GM21717 (cell line): ENCODE data around the gene SLC2A9.
"Not testable (repeated sequence)": the region's sequence is repeated elsewhere in the genome, so short reads cannot be mapped to it uniquely, and the experiment has no call there.

Experiments used
- ATAC-seq: cut with Tn5 transposase; IDR thresholded peaks from one replicate; pipeline ENCODE4 v1.9.1; 2021; ENCODE audit warnings: mild to moderate bottlenecking, moderate library complexity; ENCODE audit not compliant: unreplicated experiment

Gene SLC2A9

DNA sequence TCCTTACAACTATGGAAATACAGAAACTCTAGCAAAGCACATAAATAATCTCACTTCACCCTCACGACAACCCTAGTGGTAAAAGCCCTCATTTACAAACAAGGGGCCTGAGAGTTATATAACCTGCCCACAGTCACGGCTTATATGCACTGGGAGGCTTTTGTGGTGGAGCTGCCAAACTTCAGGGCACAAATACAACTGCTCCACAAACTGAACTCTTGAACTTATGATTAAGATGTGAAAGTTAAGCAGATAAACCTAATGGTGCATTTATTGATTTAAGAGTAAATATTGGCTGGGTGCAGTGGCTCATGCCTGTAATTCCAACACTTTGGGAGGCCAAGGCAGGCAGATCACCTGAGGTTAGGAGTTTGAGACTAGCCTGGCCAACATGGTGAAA is 19.0 kb downstream of the SLC2A9 start:
- ATAC-seq = no peak

DNA sequence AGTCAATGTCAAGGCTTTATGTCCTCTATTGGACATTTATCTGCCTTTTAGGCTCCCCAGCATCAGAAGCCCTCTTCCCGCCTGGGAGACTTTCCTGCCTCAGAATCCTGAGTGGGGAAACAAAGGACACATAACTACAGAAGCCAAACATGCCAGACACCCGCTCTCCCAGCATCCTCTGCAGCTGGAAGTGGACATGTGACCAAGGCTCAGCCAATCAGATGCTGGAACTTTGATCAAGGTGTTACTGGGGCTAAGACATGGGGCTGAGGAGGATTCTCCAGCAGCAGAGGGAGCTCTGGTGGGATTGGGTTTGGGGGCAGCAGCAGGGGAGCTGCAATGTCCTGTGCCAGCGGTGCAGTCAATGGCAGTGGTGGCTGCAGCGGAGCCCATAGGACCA is 19.5 kb downstream of the SLC2A9 start:
- no peak for ATAC-seq

- peak; percentile 62 for ATAC-seq
Observed at GRCh38 chr4:9999956-10000561, 21.2 kb downstream of the SLC2A9 start.

DNA sequence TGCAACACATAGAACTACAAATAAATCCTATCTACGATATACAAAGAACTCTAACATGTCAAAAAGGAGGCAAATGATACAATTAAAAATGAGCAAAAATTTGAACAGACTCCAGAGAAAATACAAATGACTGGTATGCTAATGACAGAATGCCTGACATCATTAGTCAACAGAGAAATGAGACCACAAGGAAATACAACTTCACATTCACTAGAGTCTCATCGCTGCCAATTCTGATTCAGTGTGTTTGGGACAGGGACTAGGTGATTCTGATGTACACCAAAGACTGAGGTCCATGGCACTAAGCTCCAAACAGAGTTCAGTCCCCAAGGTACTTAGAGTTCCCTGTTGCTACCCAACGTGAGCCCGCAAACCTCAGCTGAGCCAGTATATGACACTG is 23.4 kb downstream of the SLC2A9 start:
- ATAC-seq = no peak

DNA sequence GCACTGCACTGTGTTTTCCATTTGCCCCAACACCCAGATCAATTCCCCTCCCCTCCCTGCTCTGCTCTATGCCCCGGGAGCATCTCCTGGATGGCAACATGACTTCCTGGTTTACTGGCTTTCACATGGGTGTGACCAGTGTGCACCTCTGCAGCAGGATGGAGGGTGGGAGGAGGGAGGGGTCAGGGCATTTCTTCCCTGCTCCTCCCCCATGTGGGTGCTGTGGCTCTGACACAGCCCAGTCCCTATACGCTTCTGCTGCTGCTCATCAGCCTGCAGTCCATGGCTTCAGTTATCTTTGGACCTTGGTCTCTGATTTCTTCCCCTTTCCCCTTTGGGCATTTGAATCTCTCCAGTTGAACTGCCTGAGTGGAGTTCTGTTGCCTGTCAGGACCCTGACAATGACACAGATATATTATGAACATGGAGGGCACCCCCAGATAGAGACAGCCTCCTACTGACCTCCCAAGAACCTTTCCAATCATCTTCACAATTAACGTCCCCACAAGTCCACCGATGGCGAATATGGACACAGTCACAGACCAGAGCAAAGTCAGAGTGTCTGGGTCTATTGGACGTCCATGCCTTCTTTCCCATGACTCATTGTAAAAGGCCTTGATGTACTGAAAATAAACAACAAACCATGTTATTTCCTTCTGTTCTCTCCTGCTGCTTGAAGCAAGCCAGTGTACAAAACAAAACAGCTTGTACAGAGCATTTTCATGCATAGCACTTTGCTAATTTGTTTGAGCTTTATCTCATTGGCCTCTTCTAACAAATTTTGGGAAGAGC is 24.8 kb downstream of the SLC2A9 start:
- no peak for ATAC-seq

DNA sequence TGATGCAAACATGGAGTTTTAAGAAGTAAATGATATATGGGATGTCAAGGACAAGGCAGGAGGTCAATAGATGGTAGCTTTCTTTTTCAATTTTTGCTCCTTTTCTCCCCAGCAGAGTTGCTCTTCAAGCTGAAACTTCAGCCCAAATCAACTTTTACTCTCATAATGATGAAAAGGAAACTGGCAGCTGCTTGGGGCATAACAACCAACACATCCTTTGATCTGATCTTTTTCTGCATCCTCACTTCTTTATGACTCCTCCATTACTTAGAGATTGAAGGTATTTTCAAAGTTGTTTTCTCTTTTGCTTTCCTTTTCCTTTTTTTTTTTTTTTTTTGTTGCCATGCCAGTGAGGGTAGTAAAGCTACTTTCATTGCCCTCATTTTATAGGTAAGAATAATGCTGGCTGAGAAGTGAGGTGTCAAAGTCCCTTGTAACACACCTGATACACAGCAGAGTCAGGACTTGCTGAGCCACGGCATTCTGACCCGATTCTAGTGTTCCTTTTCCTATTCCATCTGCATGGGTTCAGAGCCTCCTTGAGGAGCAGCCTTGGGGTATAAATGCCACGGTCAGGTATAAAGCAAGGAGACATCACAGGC is 26.9 kb downstream of the SLC2A9 start:
- peak; percentile 73 for ATAC-seq

DNA sequence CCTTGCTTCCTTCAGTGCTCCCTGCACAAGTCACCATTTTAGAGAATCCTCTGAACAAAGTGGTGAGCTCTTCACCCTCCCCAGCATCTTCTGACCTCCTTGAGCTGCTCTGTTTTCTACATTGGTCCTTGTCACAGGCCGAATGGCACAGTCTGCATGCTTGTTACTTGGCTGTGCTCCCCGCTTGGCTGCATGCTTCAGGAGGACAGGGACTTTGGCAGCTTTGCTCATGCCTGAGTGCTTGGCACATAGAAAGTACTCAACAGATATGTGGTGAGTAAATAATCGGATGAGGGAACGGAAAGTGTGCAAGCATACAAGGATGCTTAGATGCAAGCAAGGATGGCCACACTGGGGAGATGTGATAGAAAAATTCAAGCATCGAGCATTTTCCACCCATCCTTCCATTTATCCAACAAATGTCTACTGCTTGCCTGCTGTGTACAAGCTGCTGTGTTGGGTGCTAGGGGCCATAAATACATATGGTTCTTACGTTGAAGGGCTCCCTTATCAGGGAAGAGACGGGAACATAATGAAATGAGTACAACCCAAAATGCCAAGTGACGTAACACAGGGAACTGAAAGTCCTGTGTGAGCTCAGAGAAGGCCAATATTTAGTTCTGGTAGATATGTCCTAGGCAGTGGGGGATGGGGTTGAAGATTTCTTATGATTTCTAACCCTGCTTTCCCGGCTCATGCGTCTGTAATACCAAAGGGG is 31.2 kb downstream of the SLC2A9 start:
- no peak for ATAC-seq

DNA sequence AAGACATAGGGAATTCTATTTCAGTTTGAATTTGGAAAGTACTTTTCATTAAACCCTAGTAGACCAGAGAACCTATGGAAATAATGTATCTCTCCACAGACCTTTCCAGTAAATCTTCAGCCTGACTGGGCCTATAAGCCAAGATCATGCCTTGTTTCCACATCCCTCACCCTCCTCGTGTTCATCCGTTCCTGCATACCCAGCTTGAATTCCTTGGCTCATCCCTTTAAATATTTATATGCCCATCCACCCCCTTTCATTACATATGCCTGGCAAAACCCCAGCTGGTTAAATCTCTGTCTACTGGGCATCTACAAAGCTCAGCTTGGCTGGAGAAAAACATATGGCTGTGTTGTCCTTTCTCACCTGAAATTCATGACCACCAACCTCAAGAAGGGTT is 32.4 kb downstream of the SLC2A9 start:
- ATAC-seq = no peak

- ATAC-seq = no peak
Observed at GRCh38 chr4:9988363-9988749, 32.9 kb downstream of the SLC2A9 start.

DNA sequence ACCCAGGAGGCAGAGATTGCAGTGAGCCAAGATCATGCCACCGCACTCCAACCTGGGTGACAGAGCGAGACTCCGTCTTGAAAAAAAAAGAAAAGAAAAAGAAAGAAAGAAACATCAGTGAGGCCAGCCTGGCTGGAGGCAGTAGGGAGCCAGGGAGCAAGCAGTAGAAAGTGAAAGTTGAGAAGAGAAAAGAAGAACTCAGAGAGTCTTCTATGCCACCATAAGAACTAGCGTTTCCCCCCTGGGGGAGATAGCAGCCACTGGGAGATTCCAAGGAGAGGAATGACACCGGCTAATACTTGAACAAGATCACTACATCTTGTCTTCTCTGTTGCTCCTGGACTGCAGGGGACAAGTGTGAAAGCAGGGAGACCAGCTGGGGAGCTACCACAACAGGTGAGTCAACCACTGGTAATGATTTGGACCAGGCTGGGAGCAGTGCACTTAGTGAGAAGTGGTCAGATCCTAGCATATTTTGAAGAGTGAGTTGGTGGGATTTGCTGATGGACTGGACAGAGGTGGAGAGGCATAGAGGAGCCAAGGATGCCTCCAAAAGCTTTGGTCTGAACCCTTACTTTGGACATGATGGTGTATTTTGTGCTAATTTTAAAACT is 33.4 kb downstream of the SLC2A9 start:
- peak; percentile 80 for ATAC-seq

- no peak for ATAC-seq
Observed at GRCh38 chr4:9984621-9985020, 36.7 kb downstream of the SLC2A9 start.

- ATAC-seq = no peak
Observed at GRCh38 chr4:9983211-9983610, 38.1 kb downstream of the SLC2A9 start.

DNA sequence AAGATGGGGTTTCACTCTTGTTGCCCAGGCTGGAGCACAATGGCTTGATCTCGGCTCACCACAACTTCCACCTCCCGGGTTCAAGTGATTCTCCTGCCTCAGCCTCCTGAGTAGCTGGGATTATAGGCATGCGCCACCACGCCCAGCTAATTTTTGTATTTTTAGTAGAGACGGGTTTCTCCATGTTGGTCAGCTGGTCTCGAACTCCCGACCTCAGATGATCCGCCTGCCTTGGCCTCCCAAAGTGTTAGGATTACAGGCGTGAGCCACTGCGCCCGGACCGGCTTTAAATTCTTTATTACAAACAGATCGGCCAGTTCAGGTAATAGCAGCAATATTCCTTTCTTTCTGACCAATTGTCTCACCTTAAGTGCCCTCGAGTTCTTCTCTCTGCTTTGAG is 39.4 kb downstream of the SLC2A9 start:
- not testable (repeated sequence) for ATAC-seq

DNA sequence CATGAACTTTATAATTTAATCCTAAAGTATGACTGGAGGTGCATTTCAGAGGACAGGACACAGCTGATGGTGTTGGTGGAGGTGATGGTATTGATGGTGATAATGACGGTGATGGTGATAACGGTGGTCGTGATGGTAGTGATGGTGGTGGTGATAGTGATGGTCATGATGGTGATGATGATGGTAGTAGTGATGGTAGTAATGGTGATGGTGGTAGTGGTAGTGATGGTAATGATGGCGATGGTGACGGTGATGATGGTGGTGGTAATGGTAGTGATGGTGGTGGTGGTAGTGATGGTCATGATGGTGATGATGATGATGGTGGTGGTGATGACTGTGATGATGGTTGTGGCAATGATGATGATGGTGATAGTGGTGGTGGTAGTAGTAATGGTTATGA is 40.4 kb downstream of the SLC2A9 start:
- ATAC-seq = no peak

- no peak for ATAC-seq
Observed at GRCh38 chr4:9979101-9979701, 42.1 kb downstream of the SLC2A9 start.

DNA sequence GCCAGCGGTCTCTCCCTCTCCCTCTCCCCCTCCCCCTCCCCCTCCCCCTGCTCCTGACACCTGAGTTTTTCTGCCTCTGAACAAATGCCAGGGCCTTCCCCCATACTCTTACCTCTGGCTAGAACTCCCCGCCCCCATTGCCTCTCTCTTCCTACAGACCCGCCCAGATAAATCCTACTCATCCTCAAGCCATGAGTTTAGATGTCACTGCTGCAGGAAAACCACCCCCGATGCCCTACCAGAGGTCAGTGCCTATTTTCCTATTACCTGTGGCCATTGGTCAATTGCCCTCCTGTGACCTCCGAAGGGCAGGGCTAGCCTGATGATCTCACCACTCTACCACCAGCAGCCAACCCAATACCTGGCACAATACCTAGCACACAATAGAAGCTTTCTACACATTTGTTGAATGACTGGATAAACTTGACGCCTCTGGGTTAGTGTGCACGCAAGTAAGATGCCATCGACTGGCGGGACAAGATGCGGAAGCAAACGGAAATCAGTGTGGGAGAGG is 43.7 kb downstream of the SLC2A9 start:
- no peak for ATAC-seq

DNA sequence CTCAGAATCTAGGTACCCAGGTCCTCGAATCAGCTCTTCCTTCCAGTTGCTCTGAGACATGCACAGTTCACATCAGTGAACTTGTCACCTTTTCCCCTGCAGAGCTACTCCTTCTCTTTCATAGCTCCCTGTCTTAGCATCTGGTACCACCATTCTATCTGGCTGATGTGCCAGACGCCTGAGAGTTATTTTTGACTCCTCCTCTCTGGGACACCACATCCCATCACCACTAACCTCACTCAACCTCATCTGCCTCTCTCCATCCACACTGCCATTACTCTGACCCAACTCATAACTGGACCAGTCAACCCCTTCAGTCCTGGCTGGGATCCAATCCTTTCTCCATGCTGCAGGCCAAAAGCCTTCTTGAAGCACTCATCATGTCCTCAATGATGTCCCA is 44.5 kb downstream of the SLC2A9 start:
- no peak for ATAC-seq

DNA sequence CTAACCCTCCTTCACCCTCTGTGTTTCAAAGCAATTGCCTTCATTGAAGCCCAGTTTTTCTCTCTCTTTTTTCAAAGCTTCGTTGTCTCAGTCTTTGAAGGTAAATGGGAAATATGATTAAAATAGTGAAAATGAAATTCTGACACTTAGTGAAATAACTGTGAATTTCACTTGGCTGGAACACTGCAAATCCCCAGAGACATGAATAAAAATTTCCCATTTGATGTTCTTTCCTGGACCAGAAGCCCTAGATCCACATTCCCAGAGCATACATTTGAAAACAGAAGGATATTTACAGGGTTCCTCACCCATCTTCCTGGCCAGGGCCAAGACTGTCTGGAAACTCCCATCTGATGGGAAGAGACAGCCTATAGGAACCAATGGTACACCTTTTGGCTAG is 45.0 kb downstream of the SLC2A9 start:
- ATAC-seq = no peak

DNA sequence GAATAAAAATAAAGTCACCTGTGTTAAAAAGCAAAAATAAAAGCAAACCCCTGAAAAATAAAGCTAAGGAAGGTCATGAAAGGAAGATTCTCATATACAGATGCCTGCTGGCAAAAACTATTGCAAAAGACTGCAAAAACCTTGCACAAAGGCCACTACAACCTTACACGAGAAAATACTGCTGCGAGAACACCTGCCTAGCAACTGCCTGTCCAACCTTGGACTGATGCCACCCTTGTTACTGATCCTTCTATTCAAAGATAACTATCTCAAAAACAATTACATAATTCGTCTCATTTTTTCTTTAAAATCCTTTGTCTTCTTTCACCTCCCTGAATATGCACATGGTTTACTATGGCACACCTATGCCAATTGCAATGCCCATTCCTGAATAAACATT is 49.6 kb downstream of the SLC2A9 start:
- ATAC-seq = no peak

DNA sequence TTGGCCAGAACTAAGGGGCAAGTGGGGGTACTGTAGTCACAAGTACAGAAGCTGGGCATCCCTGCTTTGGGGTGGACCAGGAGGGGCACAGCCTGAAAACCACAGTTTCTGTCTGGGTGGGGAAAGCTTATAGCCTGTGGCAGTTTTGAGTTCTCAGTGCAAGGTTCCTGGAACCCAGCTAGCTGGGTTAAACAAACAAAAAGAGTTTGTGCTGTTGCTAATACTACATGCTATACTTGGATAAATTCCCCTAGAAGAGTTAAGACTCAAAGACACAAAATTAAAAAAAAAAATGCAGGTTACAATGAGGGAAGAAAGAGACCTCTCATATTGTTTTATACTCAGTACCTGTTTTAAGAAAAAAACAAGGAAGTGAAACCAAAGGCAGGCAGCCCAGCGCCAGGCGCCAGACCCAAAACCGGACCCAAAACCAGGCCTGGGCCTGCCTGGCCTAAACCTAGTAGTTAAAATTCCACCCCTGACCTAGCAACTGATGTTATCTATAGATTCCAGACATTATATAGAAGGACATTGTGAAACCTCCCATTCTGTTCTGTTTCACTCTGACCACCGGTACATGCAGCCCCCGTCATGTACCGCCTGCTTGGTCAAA is 50.8 kb downstream of the SLC2A9 start:
- peak; percentile 79 for ATAC-seq
